Fibroblast of lung (primary cell): ENCODE data around the gene ACTR1A. TPM values are rescaled to one million over a fixed set of nuclear protein-coding genes. Genes with fewer than 3 reads are reported as not detected.

ENCODE experiments used
- DNase-seq, 2 donors: peaks; one replicate each; pipeline versions ENCODE4 v3.0.0 to v3.0.0-alpha.2; 2010; ENCODE audit warnings: low read depth in 2 of 2
- H2AFZ ChIP-seq: 2 replicates; pipeline ENCODE4 v1.5.1; 2012; ENCODE audit warnings: low read length, control low read depth, inconsistent platforms
- H3K27ac ChIP-seq: 2 replicates; pipeline ENCODE4 v1.5.1; 2011; ENCODE audit warnings: low read length, control low read depth; ENCODE audit not compliant: insufficient read depth
- H3K27me3 ChIP-seq: 2 replicates; pipeline ENCODE4 v1.5.1; 2011; ENCODE audit warnings: mild to moderate bottlenecking, low read length; ENCODE audit not compliant: control insufficient read depth, insufficient read depth
- H3K36me3 ChIP-seq: 2 replicates; pipeline ENCODE4 v1.5.1; 2011; ENCODE audit warnings: low read length; ENCODE audit not compliant: control insufficient read depth, insufficient read depth
- H3K4me1 ChIP-seq: 2 replicates; pipeline ENCODE4 v1.5.1; 2011; ENCODE audit warnings: low read length; ENCODE audit not compliant: control insufficient read depth, insufficient read depth; ENCODE audit errors: extremely low read depth
- H3K4me2 ChIP-seq: 2 replicates; pipeline ENCODE4 v1.5.1; 2011; ENCODE audit warnings: low read length, control low read depth; ENCODE audit not compliant: insufficient read depth; ENCODE audit errors: extremely low read depth
- H3K4me3 ChIP-seq, 4 experiments: fragments of 200-600 bp in 1 of 4; sonication (generic) in 1 of 4; replicated peaks in 1 of 4; 2 replicates each; pipeline ENCODE4 v1.5.1; 2011 to 2016; ENCODE audit warnings: low read length in 4 of 4, low read depth in 3 of 4, mild to moderate bottlenecking in 3 of 4, control low read depth in 2 of 4, inconsistent platforms in 1 of 4, mixed read lengths in 1 of 4; ENCODE audit not compliant: insufficient read depth in 1 of 4; ENCODE audit errors: control extremely low read depth in 1 of 4
- H3K79me2 ChIP-seq: 2 replicates; pipeline ENCODE4 v1.5.1; 2012; ENCODE audit warnings: mild to moderate bottlenecking, low read length, inconsistent platforms; ENCODE audit not compliant: control insufficient read depth, insufficient read depth
- H3K9ac ChIP-seq: 2 replicates; pipeline ENCODE4 v1.5.1; 2011; ENCODE audit warnings: mild to moderate bottlenecking, low read length, control low read depth; ENCODE audit not compliant: insufficient read depth
- H3K9me3 ChIP-seq: 2 replicates; pipeline ENCODE4 v1.5.1; 2012; ENCODE audit warnings: low read depth, low read length; ENCODE audit not compliant: control insufficient read depth, insufficient read depth
- H4K20me1 ChIP-seq: 2 replicates; pipeline ENCODE4 v1.5.1; 2011; ENCODE audit warnings: low read length; ENCODE audit not compliant: control insufficient read depth, insufficient read depth; ENCODE audit errors: extremely low read depth
- EZH2 ChIP-seq: IDR thresholded peaks from 2 replicates; pipeline ENCODE4 v1.5.1; 2012; ENCODE audit warnings: low read length, control low read depth, mild to moderate bottlenecking; ENCODE audit errors: missing control alignments
- polyA plus RNA-seq, 2 donors: library from polyadenylated mRNA; depleted of rRNA in 1 of 2; stranded (reverse) in 1 of 2; unstranded in 1 of 2; fragments of >200 nt; gene quantifications; 2 replicates each; pipeline ENCODE4 v1.2.1, GENCODE V29; 2011 to 2012; ENCODE audit warnings: missing spikeins in 1 of 2
- total RNA-seq: library from RNA; depleted of rRNA; stranded (reverse); fragments of >200 nt; gene quantifications from 2 replicates; pipeline ENCODE4 v1.2.1, GENCODE V29; 2014
- TF ChIP-seq, protein P1 (sequence below), 2 donors: IDR thresholded peaks in 1 of 2; conservative IDR thresholded peaks in 1 of 2; 1 replicate in 1 of 2; 2 replicates in 1 of 2; pipeline ENCODE4 v1.5.1; 2011 to 2012; ENCODE audit warnings: low read length in 2 of 2, control low read depth in 1 of 2, inconsistent platforms in 1 of 2, low read depth in 1 of 2, mild to moderate bottlenecking in 1 of 2

ACTR1A gene
- total and polyA plus RNA-seq, 2 donors (not counting 1 experiment from before 2014, with no cell fraction given), result 125 to 128 TPM

DNA sequence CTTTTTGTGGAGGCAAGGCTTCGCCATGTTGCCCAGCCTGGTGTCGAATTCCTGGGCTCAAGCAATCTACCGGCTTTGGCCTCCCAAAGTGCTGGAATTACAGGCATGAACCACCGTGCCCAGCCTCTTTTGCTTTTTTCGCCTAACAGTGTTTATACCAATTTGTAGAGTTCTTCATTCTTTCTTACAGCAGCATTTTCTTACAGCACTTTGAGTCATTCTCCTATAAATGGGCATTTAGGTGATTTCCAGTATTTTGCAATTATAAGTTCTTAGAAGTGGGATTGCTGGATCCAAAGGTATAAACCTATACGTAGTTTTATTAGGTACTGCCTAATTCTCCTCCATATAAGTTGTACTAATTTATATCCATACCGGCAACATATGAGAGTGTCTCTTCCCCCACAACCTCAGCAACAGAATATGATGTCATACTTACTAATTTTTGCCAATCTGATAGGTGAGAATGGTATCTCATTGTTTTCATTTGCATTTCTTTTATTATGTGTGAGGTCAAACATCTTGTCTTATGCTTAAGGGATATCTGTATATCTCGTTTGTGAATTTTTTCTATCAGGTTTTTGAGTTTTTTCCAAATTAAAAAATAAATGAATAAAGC lies 40.4 kb upstream of the ACTR1A start:
- TF ChIP-seq, protein P1, sequence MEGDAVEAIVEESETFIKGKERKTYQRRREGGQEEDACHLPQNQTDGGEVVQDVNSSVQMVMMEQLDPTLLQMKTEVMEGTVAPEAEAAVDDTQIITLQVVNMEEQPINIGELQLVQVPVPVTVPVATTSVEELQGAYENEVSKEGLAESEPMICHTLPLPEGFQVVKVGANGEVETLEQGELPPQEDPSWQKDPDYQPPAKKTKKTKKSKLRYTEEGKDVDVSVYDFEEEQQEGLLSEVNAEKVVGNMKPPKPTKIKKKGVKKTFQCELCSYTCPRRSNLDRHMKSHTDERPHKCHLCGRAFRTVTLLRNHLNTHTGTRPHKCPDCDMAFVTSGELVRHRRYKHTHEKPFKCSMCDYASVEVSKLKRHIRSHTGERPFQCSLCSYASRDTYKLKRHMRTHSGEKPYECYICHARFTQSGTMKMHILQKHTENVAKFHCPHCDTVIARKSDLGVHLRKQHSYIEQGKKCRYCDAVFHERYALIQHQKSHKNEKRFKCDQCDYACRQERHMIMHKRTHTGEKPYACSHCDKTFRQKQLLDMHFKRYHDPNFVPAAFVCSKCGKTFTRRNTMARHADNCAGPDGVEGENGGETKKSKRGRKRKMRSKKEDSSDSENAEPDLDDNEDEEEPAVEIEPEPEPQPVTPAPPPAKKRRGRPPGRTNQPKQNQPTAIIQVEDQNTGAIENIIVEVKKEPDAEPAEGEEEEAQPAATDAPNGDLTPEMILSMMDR (conservative IDR thresholded peaks at IDR 0.05 in 1 of 2, IDR thresholded peaks at IDR 0.05 in 1 of 2; ENCODE audit: low read depth in 1 of 2, low read length in 2 of 2), result no peak
- TF ChIP-seq EZH2, result no peak
- no peak overlapping the region for H3K4me2 ChIP-seq
- H3K4me3 ChIP-seq, result no peak overlapping the region
- no peaks in the 10 kb centered on the region for H3K9me3 ChIP-seq
- H4K20me1 ChIP-seq, result no peaks in the 10 kb centered on the region
- no peaks in the 10 kb centered on the region for H3K79me2 ChIP-seq
- no peak overlapping the region for H3K27ac ChIP-seq
- no peak overlapping the region for H3K9ac ChIP-seq
- peaks cover 7% of the 10 kb centered on the region for H3K4me1 ChIP-seq
- no peaks in the 10 kb centered on the region for H3K36me3 ChIP-seq
- peak; percentile 6 to 68 for DNase-seq
- H2AFZ ChIP-seq, result no peak overlapping the region
- H3K27me3 ChIP-seq, result no peaks in the 10 kb centered on the region

DNA sequence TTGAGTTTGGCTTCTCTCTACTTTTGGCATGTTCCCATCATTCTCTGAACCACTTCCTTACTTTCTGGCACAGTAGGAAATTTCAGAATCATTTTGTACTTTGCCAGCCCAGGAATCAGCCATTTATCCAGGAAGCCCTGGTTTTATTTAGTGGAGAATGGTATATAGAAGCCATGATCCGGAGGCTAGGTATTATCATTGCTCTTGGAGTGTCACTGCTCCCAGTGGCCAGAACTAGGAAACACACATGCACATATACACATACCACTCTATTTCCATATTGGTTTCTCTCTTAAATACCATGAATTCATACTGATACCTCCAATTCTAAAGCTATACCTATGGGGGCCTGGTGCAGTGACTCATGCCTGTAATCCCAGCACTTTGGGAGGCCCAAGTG lies 37.5 kb upstream of the ACTR1A start:
- Histone ChIP-seq H3K27ac (no peak overlapping the region), H3K9ac (no peak overlapping the region), H4K20me1 (no peaks in the 10 kb centered on the region), H3K9me3 (no peaks in the 10 kb centered on the region), H2AFZ (no peak overlapping the region), H3K4me3 (no peak overlapping the region), H3K4me2 (no peak overlapping the region), H3K79me2 (no peaks in the 10 kb centered on the region), H3K36me3 (no peaks in the 10 kb centered on the region), H3K27me3 (no peaks in the 10 kb centered on the region), H3K4me1 (no peaks in the 10 kb centered on the region)
- peak in 1 of 2 donors; percentile 17 for DNase-seq
- no peak for TF ChIP-seq EZH2
- TF ChIP-seq, protein P1 (conservative IDR thresholded peaks at IDR 0.05 in 1 of 2, IDR thresholded peaks at IDR 0.05 in 1 of 2; ENCODE audit: low read depth in 1 of 2, low read length in 2 of 2), result peak in 1 of 2 donors; percentile 35

DNA sequence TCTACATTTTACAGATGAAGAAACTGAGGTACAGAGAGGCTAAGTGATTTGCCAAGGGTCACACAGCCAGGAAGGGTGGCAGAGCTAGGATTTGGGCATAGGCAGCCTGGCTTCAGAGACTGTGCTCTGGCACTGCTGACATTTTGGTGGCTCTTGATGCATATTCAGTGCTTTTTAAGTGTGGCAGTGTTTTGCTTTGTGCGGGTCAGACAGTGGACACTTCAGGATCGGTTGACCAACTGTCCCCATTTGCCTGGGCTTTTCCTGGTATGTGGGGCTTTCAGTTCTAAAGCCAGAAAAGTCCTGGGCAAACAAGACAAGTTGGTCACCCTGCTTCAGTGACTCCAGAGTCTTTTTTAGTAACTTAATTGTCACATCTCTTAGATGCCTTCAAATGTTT lies 36.3 kb upstream of the ACTR1A start:
- no peak overlapping the region for H3K4me2 ChIP-seq
- no peaks in the 10 kb centered on the region for H4K20me1 ChIP-seq
- H3K4me1 ChIP-seq, result no peaks in the 10 kb centered on the region
- H3K9ac ChIP-seq, result no peak overlapping the region
- no peak overlapping the region for H2AFZ ChIP-seq
- no peak for TF ChIP-seq EZH2
- TF ChIP-seq, protein P1 (conservative IDR thresholded peaks at IDR 0.05 in 1 of 2, IDR thresholded peaks at IDR 0.05 in 1 of 2; ENCODE audit: low read depth in 1 of 2, low read length in 2 of 2), result no peak
- H3K79me2 ChIP-seq, result no peaks in the 10 kb centered on the region
- no peak for DNase-seq
- H3K4me3 ChIP-seq, result no peak overlapping the region
- H3K9me3 ChIP-seq, result no peaks in the 10 kb centered on the region
- H3K27me3 ChIP-seq, result no peaks in the 10 kb centered on the region
- H3K36me3 ChIP-seq, result no peaks in the 10 kb centered on the region
- no peak overlapping the region for H3K27ac ChIP-seq
